NT2/D1 (cell line): ENCODE data around the gene ACVRL1.

Experiments
- DNase-seq: peaks from one replicate; pipeline ENCODE4 v3.0.0-alpha.2; 2011; ENCODE audit warnings: low read depth, low spot score
- H3K27me3 ChIP-seq: 2 replicates; pipeline ENCODE4 v1.6.0; 2011; ENCODE audit warnings: mild to moderate bottlenecking; ENCODE audit not compliant: insufficient read length, insufficient read depth
- H3K36me3 ChIP-seq: 2 replicates; pipeline ENCODE4 v1.6.1; 2011; ENCODE audit warnings: mild to moderate bottlenecking, low read length, mixed read lengths; ENCODE audit not compliant: insufficient read depth, insufficient read length
- H3K4me1 ChIP-seq: 2 replicates; pipeline ENCODE4 v1.5.1; 2011; ENCODE audit not compliant: insufficient read depth, insufficient read length
- H3K4me3 ChIP-seq: 2 replicates; pipeline ENCODE4 v1.5.1; 2011; ENCODE audit warnings: low read depth; ENCODE audit not compliant: insufficient read length
- H3K9ac ChIP-seq: 2 replicates; pipeline ENCODE4 v1.6.0; 2011; ENCODE audit warnings: low read depth; ENCODE audit not compliant: insufficient read length
- H3K9me3 ChIP-seq: 2 replicates; pipeline ENCODE4 v1.5.1; 2011; ENCODE audit warnings: mild to moderate bottlenecking, low read length; ENCODE audit not compliant: insufficient read depth
- SUZ12 ChIP-seq: IDR thresholded peaks from 2 replicates; pipeline ENCODE4 v1.6.1; 2011; ENCODE audit not compliant: insufficient read length, insufficient read depth; ENCODE audit errors: extremely low read depth
- YY1 ChIP-seq: IDR thresholded peaks from 2 replicates; pipeline ENCODE4 v1.6.1; 2011; ENCODE audit not compliant: insufficient read length, insufficient read depth
- ZNF274 ChIP-seq: IDR thresholded peaks from 2 replicates; pipeline ENCODE4 v1.6.1; 2011; ENCODE audit warnings: mild to moderate bottlenecking, low read depth, low read length

ACVRL1 gene

GRCh38 chr12:51893786-51894185, 13.5 kb upstream of the ACVRL1 start:
- Histone ChIP-seq H3K27me3 (peaks cover 2% of the 10 kb centered on the region), H3K4me3 (no peak overlapping the region), H3K4me1 (peaks cover 20% of the 10 kb centered on the region), H3K36me3 (no peaks in the 10 kb centered on the region), H3K9me3 (no peaks in the 10 kb centered on the region), H3K9ac (no peak overlapping the region)
- DNase-seq, result no peak
- TF ChIP-seq SUZ12, result no peak
- no peak for TF ChIP-seq ZNF274
- TF ChIP-seq YY1, result no peak

DNA sequence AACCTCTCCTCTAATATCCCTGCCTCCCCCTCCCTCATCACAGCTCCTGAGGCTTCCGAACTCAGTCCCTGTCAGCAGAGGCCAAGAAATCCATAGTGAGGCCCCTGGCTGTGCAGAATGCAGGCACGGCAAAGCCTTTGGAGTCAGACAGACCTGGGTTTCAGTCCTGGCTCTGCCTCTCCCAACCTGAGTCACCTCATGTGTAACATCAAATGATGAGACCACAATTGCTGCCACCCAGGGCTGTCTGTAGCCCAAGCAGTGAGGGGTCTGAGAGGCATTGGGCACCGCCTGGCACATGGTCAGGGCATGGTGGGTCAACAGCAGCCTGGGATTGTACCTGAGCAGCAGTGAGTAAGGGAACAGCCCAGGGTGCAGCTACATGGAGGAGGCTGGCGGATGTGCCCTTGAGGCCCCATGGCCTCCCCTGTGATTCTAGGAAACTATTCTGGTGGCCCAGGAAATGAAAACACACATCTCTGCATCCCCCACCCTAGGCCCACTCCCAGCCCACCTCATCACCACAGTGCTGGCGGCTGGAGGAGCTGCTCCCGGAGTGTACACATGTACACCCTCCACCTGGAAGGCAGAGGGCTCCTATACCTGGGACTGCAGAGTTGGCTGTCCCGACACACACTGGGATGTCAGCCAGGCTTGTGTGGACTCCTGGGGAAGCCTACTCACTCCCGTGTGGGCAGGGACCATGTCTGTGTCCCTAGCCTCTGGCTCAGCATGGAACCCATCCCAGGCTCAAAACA, 11.7 kb upstream of the ACVRL1 start:
- peaks cover 2% of the 10 kb centered on the region for H3K27me3 ChIP-seq
- no peaks in the 10 kb centered on the region for H3K9me3 ChIP-seq
- TF ChIP-seq ZNF274, result no peak
- TF ChIP-seq SUZ12, result no peak
- no peak for TF ChIP-seq YY1
- peak overlapping the region; percentile 44 for H3K9ac ChIP-seq
- no peak for DNase-seq
- H3K4me1 ChIP-seq, result peaks cover 13% of the 10 kb centered on the region
- H3K36me3 ChIP-seq, result no peaks in the 10 kb centered on the region
- H3K4me3 ChIP-seq, result no peak overlapping the region

GRCh38 chr12:51896236-51896635, 11.1 kb upstream of the ACVRL1 start:
- H3K36me3 ChIP-seq, result no peaks in the 10 kb centered on the region
- peaks cover 9% of the 10 kb centered on the region for H3K4me1 ChIP-seq
- H3K9me3 ChIP-seq, result no peaks in the 10 kb centered on the region
- H3K27me3 ChIP-seq, result peaks cover 2% of the 10 kb centered on the region
- H3K4me3 ChIP-seq, result no peak overlapping the region
- H3K9ac ChIP-seq, result no peak overlapping the region
- TF ChIP-seq ZNF274 (no peak), SUZ12 (no peak), YY1 (no peak)
- no peak for DNase-seq

- Histone ChIP-seq H3K4me3 (no peak overlapping the region), H3K36me3 (no peaks in the 10 kb centered on the region), H3K27me3 (peaks cover 2% of the 10 kb centered on the region), H3K9ac (no peak overlapping the region), H3K9me3 (no peaks in the 10 kb centered on the region), H3K4me1 (peaks cover 9% of the 10 kb centered on the region)
- no peak for TF ChIP-seq SUZ12
- TF ChIP-seq ZNF274, result no peak
- TF ChIP-seq YY1, result no peak
- DNase-seq, result no peak
Measured at GRCh38 chr12:51897181-51897580, 10.1 kb upstream of the ACVRL1 start.

DNA sequence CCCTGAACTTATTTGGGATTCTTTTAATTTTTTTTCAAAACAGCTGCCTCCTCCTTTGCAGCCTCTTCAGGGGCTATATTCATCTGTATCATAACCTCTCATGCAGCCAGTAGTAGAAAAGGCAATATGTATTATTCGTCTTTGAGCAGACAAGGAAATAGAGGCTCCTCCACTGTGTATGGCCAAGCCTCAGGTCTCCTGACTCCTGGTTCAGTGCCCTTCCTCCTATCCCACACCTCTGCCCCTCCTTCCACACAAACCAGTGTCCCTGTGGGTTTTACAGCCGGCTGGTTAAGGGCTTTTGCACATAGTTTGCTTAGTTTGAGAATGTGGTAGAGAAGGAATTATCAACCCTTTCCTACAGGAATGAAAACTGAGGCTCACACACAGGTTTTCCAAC, 8.8 kb upstream of the ACVRL1 start:
- H3K9ac ChIP-seq, result no peak overlapping the region
- no peak for DNase-seq

DNA sequence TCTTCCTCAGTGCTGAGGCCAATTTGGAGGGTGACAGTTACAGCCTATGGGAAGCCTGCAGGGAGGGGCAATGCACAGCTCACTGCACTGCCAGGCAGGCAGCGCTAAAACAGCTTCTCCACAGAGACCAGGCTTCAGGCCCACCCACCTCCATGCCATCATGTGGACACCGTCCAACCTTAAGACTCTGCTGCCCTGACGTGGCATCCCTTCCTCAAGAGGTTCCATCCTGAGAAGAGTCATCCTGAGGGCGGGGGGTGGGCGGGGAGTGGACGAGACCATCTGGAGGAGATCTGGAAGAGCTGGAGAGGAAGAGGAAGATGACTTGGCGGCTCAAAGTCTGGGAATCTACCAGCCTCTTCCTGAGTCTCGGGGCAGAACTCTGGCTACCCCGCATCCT, 8.4 kb upstream of the ACVRL1 start:
- H3K9me3 ChIP-seq, result no peaks in the 10 kb centered on the region
- TF ChIP-seq ZNF274 (no peak), SUZ12 (no peak), YY1 (no peak)
- no peak for DNase-seq
- no peak overlapping the region for H3K9ac ChIP-seq
- H3K36me3 ChIP-seq, result no peaks in the 10 kb centered on the region
- peaks cover 9% of the 10 kb centered on the region for H3K4me1 ChIP-seq
- H3K4me3 ChIP-seq, result no peak overlapping the region
- H3K27me3 ChIP-seq, result peaks cover 2% of the 10 kb centered on the region

More for the DNA sequence above, 8.8 kb upstream of the ACVRL1 start:
- Histone ChIP-seq H3K4me1 (peaks cover 9% of the 10 kb centered on the region), H3K4me3 (no peak overlapping the region), H3K27me3 (peaks cover 2% of the 10 kb centered on the region), H3K9me3 (no peaks in the 10 kb centered on the region), H3K36me3 (no peaks in the 10 kb centered on the region)
- TF ChIP-seq ZNF274 (no peak), SUZ12 (no peak), YY1 (no peak)

DNA sequence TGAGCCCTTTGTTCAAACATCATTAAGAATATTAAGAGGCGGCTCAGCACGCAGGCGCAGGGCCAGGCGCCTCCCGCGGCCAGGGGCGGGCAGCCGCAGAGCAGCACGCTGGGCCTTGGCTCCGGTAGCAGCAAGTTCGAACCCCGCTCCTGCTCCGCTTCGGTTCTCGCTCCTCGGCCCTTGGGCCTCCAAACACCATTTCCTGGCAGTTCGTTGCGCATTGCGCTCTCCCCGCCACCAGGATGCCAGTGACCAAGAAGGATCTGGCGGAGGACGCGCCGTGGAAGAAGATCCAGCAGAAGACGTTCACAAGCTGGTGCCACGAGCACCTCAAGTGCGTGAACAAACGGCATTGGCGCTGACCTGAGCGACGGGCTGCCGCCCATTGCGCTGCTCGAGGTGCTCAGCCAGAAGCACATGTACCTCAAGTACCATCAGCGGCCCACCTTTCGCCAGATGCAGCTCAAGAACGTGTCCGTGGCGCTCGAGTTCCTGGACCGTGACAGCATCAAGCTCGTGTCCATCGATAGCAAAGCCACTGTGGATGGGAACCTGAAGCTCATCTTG, 6.9 kb upstream of the ACVRL1 start:
- no peak for DNase-seq
- Histone ChIP-seq H3K9ac (no peak overlapping the region), H3K36me3 (no peaks in the 10 kb centered on the region), H3K9me3 (no peaks in the 10 kb centered on the region), H3K4me3 (no peak overlapping the region), H3K4me1 (peaks cover 6% of the 10 kb centered on the region), H3K27me3 (peaks cover 2% of the 10 kb centered on the region)
- TF ChIP-seq YY1 (no peak), SUZ12 (no peak), ZNF274 (no peak)
